GM12878 (cell line): ENCODE results near the gene ANO10. TPM values are rescaled to one million over a fixed set of nuclear protein-coding genes. Genes with fewer than 3 reads are reported as not detected.

ENCODE experiments used
- ATAC-seq: fragments of 200-7000 bp; cut with Tn5 transposase; 3 replicates; pipeline ENCODE4 v1.9.1; 2020; ENCODE audit warnings: mild to moderate bottlenecking, moderate library complexity
- BruUV-seq: library from RNA; stranded (reverse); fragments of 400-500 nt; replicated peaks from 2 replicates; lab custom pipeline; 2021; lab: Mats Ljungman, UMichigan
- CTCF ChIA-PET: fragments of 300-600 bp; sonication (Branson Sonifier 250); formaldehyde crosslinking; extraction: SDS; loops from one replicate; lab custom pipeline; 2021; ENCODE audit warnings: inconsistent platforms; lab: Yijun Ruan, JAX
- POLR2A ChIA-PET: fragments of 350-600 bp; formaldehyde crosslinking; extraction: SDS; loops from one replicate; lab custom pipeline; 2021; ENCODE audit warnings: inconsistent platforms; lab: Charles Lee
- RAD21 ChIA-PET: fragments of 300-600 bp; sonication (Branson Sonifier 250); formaldehyde crosslinking; loops from one replicate; lab custom pipeline; 2023; ENCODE audit warnings: antibody characterized with exemption; ENCODE audit not compliant: unreplicated experiment; lab: Charles Lee
- SMC1A ChIA-PET: fragments of 300-600 bp; sonication (Branson Sonifier 250); formaldehyde crosslinking; loops from one replicate; lab custom pipeline; 2023; ENCODE audit not compliant: unreplicated experiment, uncharacterized antibody; lab: Charles Lee
- DNase-seq: peaks from one replicate; pipeline ENCODE4 v3.0.0-alpha.2; 2011; ENCODE audit warnings: low read depth, low spot score
- FAIRE-seq: peaks from 3 replicates; lab custom pipeline; 2011; peaks lifted over from hg19 to GRCh38; lab: Jason Lieb, UNC
- H2AFZ ChIP-seq: 2 replicates; pipeline ENCODE4 v1.6.0; 2011; ENCODE audit warnings: low read depth, low read length, control low read depth; ENCODE audit not compliant: control insufficient read depth
- H3K27ac ChIP-seq: 2 replicates; pipeline ENCODE4 v1.5.1; 2011; ENCODE audit warnings: control low read depth; ENCODE audit not compliant: control insufficient read depth, insufficient read depth
- H3K27me3 ChIP-seq, 2 experiments: replicated peaks in 1 of 2; 2 replicates each; pipeline versions ENCODE4 v1.6.0 to v1.6.1; 2011; ENCODE audit warnings: low read length in 1 of 2; ENCODE audit not compliant: control insufficient read depth in 2 of 2, insufficient read depth in 2 of 2
- H3K36me3 ChIP-seq, 2 experiments: 2 replicates each; pipeline ENCODE4 v1.5.1; 2011; ENCODE audit warnings: low read length in 1 of 2; ENCODE audit not compliant: control insufficient read depth in 2 of 2, insufficient read depth in 2 of 2
- H3K4me1 ChIP-seq: 2 replicates; pipeline ENCODE4 v1.6.1; 2011; ENCODE audit warnings: mild to moderate bottlenecking, low read length, moderate library complexity, mixed read lengths; ENCODE audit not compliant: control insufficient read depth, insufficient read depth
- H3K4me2 ChIP-seq: 2 replicates; pipeline ENCODE4 v1.6.0; 2011; ENCODE audit warnings: control low read depth; ENCODE audit not compliant: control insufficient read depth, insufficient read depth
- H3K4me3 ChIP-seq: fragments of 200-600 bp; sonication (generic); 2 replicates; pipeline ENCODE4 v1.5.1; 2016
- H3K79me2 ChIP-seq: 2 replicates; pipeline ENCODE4 v1.6.0; 2011; ENCODE audit warnings: low read length; ENCODE audit not compliant: control insufficient read depth, insufficient read depth
- H3K9ac ChIP-seq: 2 replicates; pipeline ENCODE4 v1.8.0; 2011; ENCODE audit warnings: low read length, control low read depth, mixed read lengths; ENCODE audit not compliant: control insufficient read depth, insufficient read depth
- H3K9me3 ChIP-seq: replicated peaks from 3 replicates; pipeline ENCODE4 v1.5.1; 2011; ENCODE audit warnings: mild to moderate bottlenecking, low read length; ENCODE audit not compliant: control insufficient read depth, insufficient read depth
- H4K20me1 ChIP-seq: 2 replicates; pipeline ENCODE4 v1.6.0; 2011; ENCODE audit not compliant: control insufficient read depth, insufficient read depth
- BACH1 ChIP-seq: fragments of 450-650 bp; IDR thresholded peaks from 2 replicates; pipeline ENCODE4 v1.6.1; 2017; ENCODE audit warnings: mild to moderate bottlenecking, borderline replicate concordance
- EGR1 ChIP-seq, 2 experiments: IDR thresholded peaks; 1 replicate in 1 of 2; 2 replicates in 1 of 2; pipeline ENCODE4 v1.6.1; 2011 to 2012; ENCODE audit warnings: low read depth in 2 of 2, low read length in 2 of 2, borderline replicate concordance in 1 of 2, mild to moderate bottlenecking in 1 of 2, moderate library complexity in 1 of 2
- EP300 ChIP-seq, 2 experiments: fragments of 150-350 bp in 1 of 2; IDR thresholded peaks; 2 replicates each; pipeline ENCODE4 v1.6.1; 2011 to 2012; ENCODE audit warnings: low read depth in 2 of 2, low read length in 2 of 2, borderline replicate concordance in 1 of 2, improper control_type of control experiment in 1 of 2, inconsistent platforms in 1 of 2; ENCODE audit not compliant: control insufficient read depth in 1 of 2
- HCFC1 ChIP-seq: fragments of 150-350 bp; IDR thresholded peaks from 2 replicates; pipeline ENCODE4 v1.6.1; 2014; ENCODE audit warnings: low read length
- KAT2A ChIP-seq: conservative IDR thresholded peaks from 2 replicates; pipeline ENCODE4 v1.6.1; 2011; ENCODE audit warnings: low read depth, low read length; ENCODE audit not compliant: control insufficient read depth
- MYC ChIP-seq: IDR thresholded peaks from 2 replicates; pipeline ENCODE4 v1.6.1; 2011; ENCODE audit warnings: mild to moderate bottlenecking, low read length, moderate library complexity, inconsistent platforms; ENCODE audit not compliant: insufficient read depth, insufficient replicate concordance, insufficient read length, severe bottlenecking
- NFIC ChIP-seq: IDR thresholded peaks from 2 replicates; pipeline ENCODE4 v1.6.1; 2012; ENCODE audit warnings: low read depth, mild to moderate bottlenecking, inconsistent platforms, low read length, moderate library complexity
- POLR2A ChIP-seq: IDR thresholded peaks from 2 replicates; pipeline ENCODE4 v1.6.1; 2011; ENCODE audit warnings: low read depth, mild to moderate bottlenecking, low read length
- POLR2AphosphoS2 ChIP-seq: IDR thresholded peaks from 2 replicates; pipeline ENCODE4 v1.6.1; 2011; ENCODE audit warnings: low read depth, mild to moderate bottlenecking, low read length, improper control_type of control experiment, moderate library complexity
- RBBP5 ChIP-seq: fragments of 200-600 bp; sonication (generic); conservative IDR thresholded peaks from 2 replicates; pipeline ENCODE4 v1.6.1; 2016
- RELA ChIP-seq: fragments of 450-650 bp; IDR thresholded peaks from 2 replicates; pipeline ENCODE4 v1.8.0; 2014; ENCODE audit warnings: borderline replicate concordance; ENCODE audit not compliant: partially characterized antibody
- SIX5 ChIP-seq: IDR thresholded peaks from 2 replicates; pipeline ENCODE4 v1.6.1; 2011; ENCODE audit warnings: mild to moderate bottlenecking, low read depth, low read length, moderate library complexity; ENCODE audit not compliant: severe bottlenecking
- SMAD1 ChIP-seq: fragments of 450-650 bp; IDR thresholded peaks from 2 replicates; pipeline ENCODE4 v1.6.1; 2018; ENCODE audit warnings: mild to moderate bottlenecking, low read depth; ENCODE audit not compliant: partially characterized antibody
- SP1 ChIP-seq: IDR thresholded peaks from one replicate; pipeline ENCODE4 v1.6.1; 2011; ENCODE audit warnings: low read depth, low read length
- SPI1 ChIP-seq: IDR thresholded peaks from 2 replicates; pipeline ENCODE4 v1.6.1; 2011; ENCODE audit warnings: low read depth, mild to moderate bottlenecking, low read length, moderate library complexity, borderline replicate concordance; ENCODE audit not compliant: insufficient read depth
- TCF3 ChIP-seq: IDR thresholded peaks from 2 replicates; pipeline ENCODE4 v1.6.1; 2012; ENCODE audit warnings: low read depth, mild to moderate bottlenecking, low read length, borderline replicate concordance; ENCODE audit not compliant: insufficient read depth
- USF1 ChIP-seq: IDR thresholded peaks from 2 replicates; pipeline ENCODE4 v1.6.1; 2011; ENCODE audit warnings: borderline replicate concordance, low read depth, mild to moderate bottlenecking, moderate library complexity, mixed read lengths, low read length; ENCODE audit not compliant: insufficient read depth; ENCODE audit errors: extremely low read length
- YBX1 ChIP-seq: fragments of 450-650 bp; IDR thresholded peaks from 2 replicates; pipeline ENCODE4 v1.6.1; 2016; ENCODE audit warnings: antibody characterized with exemption
- ZNF687 ChIP-seq: fragments of 450-650 bp; IDR thresholded peaks from 2 replicates; pipeline ENCODE4 v1.6.1; 2017; ENCODE audit warnings: mild to moderate bottlenecking, moderate library complexity
- ZSCAN29 ChIP-seq: fragments of 450-650 bp; IDR thresholded peaks from 2 replicates; pipeline ENCODE4 v1.6.1; 2017; ENCODE audit warnings: mild to moderate bottlenecking, moderate library complexity
- WGBS: methylation state at CpG from one replicate; pipeline ENCODE4 v1.1.6; 2016; ENCODE audit warnings: low lambda C conversion rate; ENCODE audit not compliant: insufficient replicate concordance, insufficient coverage; ENCODE audit errors: missing lambda C conversion rate; 5-methylcytosine and 5-hydroxymethylcytosine counted together
- in situ Hi-C: fragments of 300-500 bp; cut with MboI; formaldehyde crosslinking; loops from 9 replicates; pipeline ENCODE4 v1.14.3; 2018; ENCODE audit warnings: mixed read lengths
- intact Hi-C: fragments of 100-400 bp; cut with micrococcal nuclease; formaldehyde crosslinking; loops from one replicate; pipeline ENCODE4 v1.14.2; 2022; ENCODE audit not compliant: unreplicated experiment
- polyA plus RNA-seq, 11 experiments: library from polyadenylated mRNA; depleted of rRNA in 4 of 11; unstranded in 6 of 11; stranded (reverse) in 5 of 11; fragments of >200 nt; fragmentation: Nextera tagmentation in 4 of 11; fragmentation: Illumina TruSeq in 1 of 11; extraction: Ambion mirVana in 4 of 11; extraction: Trizol in 1 of 11; gene quantifications; 1 replicate in 1 of 11; 2 replicates in 10 of 11; pipeline versions ENCODE4 v1.2.1 to v1.2.3, GENCODE V29; 2011 to 2016; ENCODE audit warnings: inconsistent platforms in 2 of 11, missing spikeins in 2 of 11, low read depth in 1 of 11
- total RNA-seq, 4 experiments: library from RNA; depleted of rRNA in 3 of 4; stranded (reverse); fragments of >200 nt in 3 of 4; fragmentation: Illumina TruSeq in 1 of 4; extraction: Trizol in 1 of 4; gene quantifications; 2 replicates each; pipeline versions ENCODE4 v1.2.1 to v1.2.3, GENCODE V29; 2013 to 2021

Gene ANO10
- total and polyA plus RNA-seq, 10 of the 15 experiments (the other 5 are each of a cell fraction or from before 2014, with no cell fraction given) = 0.29 to 21.9 (median 1.6) TPM

DNA sequence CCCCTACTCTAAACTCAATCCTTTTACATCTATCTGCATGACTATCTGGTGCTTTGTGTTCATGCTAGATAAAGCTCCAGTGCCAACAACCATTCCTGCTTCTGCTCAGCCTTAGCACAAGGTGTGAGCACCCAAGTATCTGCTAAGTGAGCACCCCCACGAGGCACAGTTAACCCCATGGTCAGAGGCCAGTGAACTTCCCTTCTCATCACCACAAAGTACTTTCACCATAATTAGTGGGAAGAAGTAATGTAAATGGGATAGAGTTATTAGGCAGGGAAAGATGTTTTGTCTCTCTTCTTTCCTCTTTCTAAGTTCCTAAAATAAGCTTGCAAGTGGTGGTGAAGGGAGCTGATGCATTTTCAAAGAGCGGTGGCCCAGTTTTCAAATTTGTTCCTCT is 96.4 kb downstream of the ANO10 start:
- RAD21 ChIA-PET = no interaction called here
- intact Hi-C loops (no loop called here), in situ Hi-C loops (no loop called here)
- Histone ChIP-seq H2AFZ (no peak overlapping the region), H4K20me1 (no peaks in the 10 kb centered on the region), H3K79me2 (no peaks in the 10 kb centered on the region), H3K9me3 (no peaks in the 10 kb centered on the region), H3K36me3 (no peaks in the 10 kb centered on the region), H3K27ac (no peak overlapping the region), H3K9ac (no peak overlapping the region), H3K4me3 (no peak overlapping the region), H3K4me2 (no peak overlapping the region), H3K4me1 (no peaks in the 10 kb centered on the region), H3K27me3 (no peaks in the 10 kb centered on the region)
- no peak for TF ChIP-seq BACH1
- no peak for TF ChIP-seq SMAD1
- no peak for TF ChIP-seq RBBP5
- TF ChIP-seq SP1 = no peak
- TF ChIP-seq EGR1 (IDR thresholded peaks at IDR 0.05; ENCODE audit: borderline replicate concordance in 1 of 2, low read depth in 2 of 2, low read length in 2 of 2) = no peak
- TF ChIP-seq MYC = no peak
- no peak for TF ChIP-seq POLR2AphosphoS2
- TF ChIP-seq EP300 (IDR thresholded peaks at IDR 0.05; ENCODE audit: borderline replicate concordance in 1 of 2, control insufficient read depth in 1 of 2, low read depth in 2 of 2, low read length in 2 of 2) = no peak
- TF ChIP-seq POLR2A = no peak
- TF ChIP-seq ZNF687 = no peak
- no peak for TF ChIP-seq KAT2A
- TF ChIP-seq NFIC = no peak
- TF ChIP-seq ZSCAN29 = no peak
- no peak for TF ChIP-seq YBX1
- TF ChIP-seq SIX5 = no peak
- TF ChIP-seq USF1 = no peak
- no peak for TF ChIP-seq HCFC1
- no peak for TF ChIP-seq TCF3
- TF ChIP-seq RELA = no peak
- no peak for TF ChIP-seq SPI1
- POLR2A ChIA-PET = no interaction called here
- BruUV-seq = no TSS peak
- DNase-seq = no peak
- FAIRE-seq = no peak
- CTCF ChIA-PET = no interaction called here
- SMC1A ChIA-PET = no interaction called here
- no peak for ATAC-seq
- WGBS = 50% methylated on average over 2 of the region's 2 CpGs
